Small intestine (tissue), 7 donors: ENCODE results near the gene ULK3. TPM values are rescaled to one million over a fixed set of nuclear protein-coding genes. Genes with fewer than 3 reads are reported as not detected.
A peak's percentile ranks its signal among the peaks of the same experiment; 100 is the strongest.

Experiments
- DNase-seq, 2 donors: peaks; one replicate each; pipeline versions ENCODE4 v3.0.0 to v3.0.0-alpha.2; 2013
- FAIRE-seq: peaks from 2 replicates; lab custom pipeline; 2012; peaks lifted over from hg19 to GRCh38; lab: Jason Lieb, UNC
- H3K27ac ChIP-seq, 3 donors: one replicate each; pipeline ENCODE4 v1.5.1; 2013; ENCODE audit warnings: low read length in 2 of 3, mild to moderate bottlenecking in 2 of 3, control low read depth in 1 of 3, inconsistent platforms in 1 of 3, low read depth in 1 of 3, moderate library complexity in 1 of 3
- H3K27me3 ChIP-seq, 3 donors: one replicate each; pipeline ENCODE4 v1.6.1; 2013; ENCODE audit warnings: low read length in 3 of 3, inconsistent platforms in 1 of 3; ENCODE audit not compliant: control insufficient read depth in 3 of 3, insufficient read depth in 3 of 3
- H3K36me3 ChIP-seq, 3 donors: one replicate each; pipeline ENCODE4 v1.6.1; 2013; ENCODE audit warnings: low read length in 3 of 3, inconsistent platforms in 1 of 3, low read depth in 1 of 3, mild to moderate bottlenecking in 1 of 3, moderate library complexity in 1 of 3; ENCODE audit not compliant: control insufficient read depth in 3 of 3, insufficient read depth in 2 of 3
- H3K4me1 ChIP-seq, 3 donors: one replicate each; pipeline ENCODE4 v1.6.1; 2013; ENCODE audit warnings: low read length in 2 of 3, inconsistent platforms in 1 of 3, low read depth in 1 of 3, mild to moderate bottlenecking in 1 of 3, moderate library complexity in 1 of 3; ENCODE audit not compliant: control insufficient read depth in 3 of 3, insufficient read depth in 2 of 3
- H3K4me3 ChIP-seq, 3 donors: one replicate each; pipeline ENCODE4 v1.5.1; 2013; ENCODE audit warnings: low read length in 3 of 3, control low read depth in 1 of 3, inconsistent platforms in 1 of 3, low read depth in 1 of 3, mild to moderate bottlenecking in 1 of 3, moderate library complexity in 1 of 3
- H3K9me3 ChIP-seq, 2 donors: one replicate each; pipeline ENCODE4 v1.6.1; 2013; ENCODE audit warnings: low read depth in 1 of 2, low read length in 1 of 2; ENCODE audit not compliant: control insufficient read depth in 2 of 2, insufficient read depth in 1 of 2
- WGBS, 3 donors: extraction: QIAGEN DNeasy Blood & Tissue Kit; methylation state at CpG; one replicate each; pipeline ENCODE4 v1.1.7; 2013; 5-methylcytosine and 5-hydroxymethylcytosine counted together
- polyA plus RNA-seq, 4 donors: library from polyadenylated mRNA; stranded (reverse) in 3 of 4; unstranded in 1 of 4; fragments of 200-250 nt in 3 of 4; fragments of 120-200 nt in 1 of 4; gene quantifications; one replicate each; pipeline versions ENCODE4 v1.2.1 to v1.2.3, GENCODE V29; 2013
- donor health status: healthy with polysubstance abuse.
- donor health status: control.
- donor health status: control.
- donor health status: Bipolar disorder and iron deficiency.
- donor health status: healthy.

The ULK3 gene
- polyA plus RNA-seq, 4 donors, result 38.2 to 111 (median 81.1) TPM

- FAIRE-seq (no peak), DNase-seq (peak; percentile 66 to 67)
- H3K27ac ChIP-seq, result no peak overlapping the region
- no peak overlapping the region for H3K4me3 ChIP-seq
- no peaks in the 10 kb centered on the region for H3K9me3 ChIP-seq
- WGBS, 3 donors, result 30 to 37% (median 33%) methylated on average over 5 of the region's 5 CpGs
- peaks cover 2 to 52% (median 9%) of the 10 kb centered on the region in 3 donors for H3K36me3 ChIP-seq
- H3K4me1 ChIP-seq, result peaks cover 0 to 30% (median 3%) of the 10 kb centered on the region in 3 donors
- no peaks in the 10 kb centered on the region for H3K27me3 ChIP-seq
Observed at GRCh38 chr15:74835312-74835823, 7.6 kb downstream of the ULK3 start.

- peaks cover 0 to 2% (median 0%) of the 10 kb centered on the region in 3 donors for H3K27me3 ChIP-seq
- FAIRE-seq, result no peak
- 57 to 65% (median 60%) methylated on average over 12 of the region's 12 CpGs for WGBS, 3 donors
- no peak for DNase-seq
- no peak overlapping the region for H3K27ac ChIP-seq
- no peak overlapping the region for H3K4me3 ChIP-seq
- peaks cover 2 to 34% (median 6%) of the 10 kb centered on the region in 3 donors for H3K36me3 ChIP-seq
- peaks cover 0 to 21% (median 3%) of the 10 kb centered on the region in 3 donors for H3K4me1 ChIP-seq
- no peaks in the 10 kb centered on the region for H3K9me3 ChIP-seq
Observed at GRCh38 chr15:74833376-74834107, 9.4 kb downstream of the ULK3 start.

GRCh38 chr15:74832826-74833225 lies 10.1 kb downstream of the ULK3 start:
- no peak for DNase-seq
- H3K27me3 ChIP-seq, result peaks cover 0 to 6% (median 6%) of the 10 kb centered on the region in 3 donors
- no peak overlapping the region for H3K4me3 ChIP-seq
- H3K36me3 ChIP-seq, result peaks cover 0 to 27% (median 6%) of the 10 kb centered on the region in 3 donors
- FAIRE-seq, result no peak
- no peak overlapping the region for H3K27ac ChIP-seq
- H3K9me3 ChIP-seq, result no peaks in the 10 kb centered on the region
- WGBS, 3 donors, result 29 to 53% (median 48%) methylated on average over 4 of the region's 4 CpGs
- H3K4me1 ChIP-seq, result peaks cover 0 to 21% (median 3%) of the 10 kb centered on the region in 3 donors

- Histone ChIP-seq H3K36me3 (peaks cover 0 to 18% (median 5%) of the 10 kb centered on the region in 3 donors), H3K9me3 (no peaks in the 10 kb centered on the region), H3K4me1 (peaks cover 0 to 21% (median 3%) of the 10 kb centered on the region in 3 donors), H3K27ac (peak overlapping the region; percentile 31 to 50 (median 40)), H3K27me3 (peaks cover 0 to 15% (median 9%) of the 10 kb centered on the region in 3 donors), H3K4me3 (no peak overlapping the region)
- WGBS, 3 donors, result 29 to 50% (median 43%) methylated on average over 15 of the region's 15 CpGs
- no peak for FAIRE-seq
- DNase-seq, result peak; percentile 68 to 90
Observed at GRCh38 chr15:74831813-74832495, 11.0 kb downstream of the ULK3 start.

GRCh38 chr15:74830868-74831267 lies 12.1 kb downstream of the ULK3 start:
- H3K27ac ChIP-seq, result no peak overlapping the region
- H3K4me1 ChIP-seq, result peaks cover 0 to 25% (median 3%) of the 10 kb centered on the region in 3 donors
- FAIRE-seq (no peak), DNase-seq (no peak)
- H3K9me3 ChIP-seq, result no peaks in the 10 kb centered on the region
- no peak overlapping the region for H3K4me3 ChIP-seq
- H3K27me3 ChIP-seq, result peaks cover 0 to 25% (median 9%) of the 10 kb centered on the region in 3 donors
- peaks cover 0 to 7% (median 0%) of the 10 kb centered on the region in 3 donors for H3K36me3 ChIP-seq
- 16 to 67% (median 38%) methylated on average over 5 of the region's 5 CpGs for WGBS, 3 donors

- FAIRE-seq, result no peak
- 54 to 71% (median 65%) methylated on average over 6 of the region's 6 CpGs for WGBS, 3 donors
- Histone ChIP-seq H3K4me1 (peaks cover 0 to 25% (median 3%) of the 10 kb centered on the region in 3 donors), H3K36me3 (no peaks in the 10 kb centered on the region), H3K27ac (no peak overlapping the region), H3K27me3 (peaks cover 0 to 32% (median 9%) of the 10 kb centered on the region in 3 donors), H3K4me3 (no peak overlapping the region), H3K9me3 (no peaks in the 10 kb centered on the region)
- DNase-seq, result no peak
Observed at GRCh38 chr15:74829991-74830390, 13.0 kb downstream of the ULK3 start.

GRCh38 chr15:74829486-74829885 lies 13.5 kb downstream of the ULK3 start:
- no peaks in the 10 kb centered on the region for H3K9me3 ChIP-seq
- no peak for FAIRE-seq
- peaks cover 0 to 34% (median 9%) of the 10 kb centered on the region in 3 donors for H3K27me3 ChIP-seq
- H3K36me3 ChIP-seq, result no peaks in the 10 kb centered on the region
- no peak overlapping the region for H3K27ac ChIP-seq
- WGBS, 3 donors, result 61 to 78% (median 77%) methylated on average over 3 of the region's 3 CpGs
- DNase-seq, result no peak
- no peak overlapping the region for H3K4me3 ChIP-seq
- H3K4me1 ChIP-seq, result peaks cover 0 to 25% (median 3%) of the 10 kb centered on the region in 3 donors

- H3K27ac ChIP-seq, result no peak overlapping the region
- H3K36me3 ChIP-seq, result no peaks in the 10 kb centered on the region
- FAIRE-seq (no peak), DNase-seq (no peak)
- WGBS, 3 donors, result 79 to 84% (median 81%) methylated on average over 6 of the region's 6 CpGs
- H3K9me3 ChIP-seq, result no peaks in the 10 kb centered on the region
- peaks cover 0 to 25% (median 3%) of the 10 kb centered on the region in 3 donors for H3K4me1 ChIP-seq
- H3K4me3 ChIP-seq, result no peak overlapping the region
- H3K27me3 ChIP-seq, result peaks cover 0 to 39% (median 9%) of the 10 kb centered on the region in 3 donors
Observed at GRCh38 chr15:74828835-74829234, 14.1 kb downstream of the ULK3 start.
